HPDE6-E6E7 (cell line): Measurements from ENCODE around the gene CBX8.

Experiments
- DNase-seq: peaks from one replicate; pipeline ENCODE4 v3.0.0; 2011; ENCODE audit warnings: missing footprints; ENCODE audit errors: extremely low spot score

CBX8 gene

DNA sequence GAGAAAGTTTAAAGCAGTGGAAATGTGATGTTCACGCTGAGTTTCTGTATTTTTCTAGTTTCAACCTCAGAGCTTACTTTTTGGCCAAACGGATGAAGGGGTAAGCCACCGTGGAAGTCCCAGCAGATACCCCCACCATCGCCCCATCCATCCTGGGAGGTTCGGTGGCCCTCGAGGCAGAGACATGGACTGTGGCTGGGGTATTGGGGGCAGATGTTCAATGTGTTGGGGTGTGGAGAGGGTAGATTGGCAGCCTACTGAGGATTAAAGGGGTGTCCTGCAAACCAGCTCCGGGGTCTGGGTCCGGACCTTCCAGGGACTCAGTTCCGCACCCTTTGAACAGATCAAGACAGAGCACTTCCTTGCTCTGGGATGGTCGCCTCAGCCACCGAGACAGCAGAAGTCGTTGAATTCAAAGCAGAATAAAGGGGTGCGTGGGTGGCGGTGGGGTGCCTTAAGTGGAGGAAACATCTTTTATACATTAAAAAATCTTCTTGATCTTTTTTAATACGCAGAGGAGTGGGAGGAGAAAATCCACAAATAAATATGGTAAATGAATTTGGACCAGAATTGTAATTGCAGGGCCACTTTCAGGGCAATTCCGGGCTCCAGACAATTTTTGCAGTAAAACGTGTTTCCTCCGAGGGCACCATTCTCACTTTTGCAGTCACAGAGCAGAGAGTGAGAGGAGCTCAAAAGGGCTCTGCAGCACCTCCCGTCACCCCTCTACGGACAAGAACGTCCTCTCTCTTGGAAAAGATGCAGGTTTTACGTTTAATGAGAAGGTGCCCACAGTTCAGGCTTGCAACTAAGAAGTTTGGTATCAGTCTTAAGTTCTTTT is 8.2 kb upstream of the CBX8 start:
- DNase-seq: no peak

- no peak for DNase-seq
Measured at GRCh38 chr17:79803997-79804855, 7.3 kb upstream of the CBX8 start.

- DNase-seq: no peak
Measured at GRCh38 chr17:79803421-79803996, 6.6 kb upstream of the CBX8 start.

DNA sequence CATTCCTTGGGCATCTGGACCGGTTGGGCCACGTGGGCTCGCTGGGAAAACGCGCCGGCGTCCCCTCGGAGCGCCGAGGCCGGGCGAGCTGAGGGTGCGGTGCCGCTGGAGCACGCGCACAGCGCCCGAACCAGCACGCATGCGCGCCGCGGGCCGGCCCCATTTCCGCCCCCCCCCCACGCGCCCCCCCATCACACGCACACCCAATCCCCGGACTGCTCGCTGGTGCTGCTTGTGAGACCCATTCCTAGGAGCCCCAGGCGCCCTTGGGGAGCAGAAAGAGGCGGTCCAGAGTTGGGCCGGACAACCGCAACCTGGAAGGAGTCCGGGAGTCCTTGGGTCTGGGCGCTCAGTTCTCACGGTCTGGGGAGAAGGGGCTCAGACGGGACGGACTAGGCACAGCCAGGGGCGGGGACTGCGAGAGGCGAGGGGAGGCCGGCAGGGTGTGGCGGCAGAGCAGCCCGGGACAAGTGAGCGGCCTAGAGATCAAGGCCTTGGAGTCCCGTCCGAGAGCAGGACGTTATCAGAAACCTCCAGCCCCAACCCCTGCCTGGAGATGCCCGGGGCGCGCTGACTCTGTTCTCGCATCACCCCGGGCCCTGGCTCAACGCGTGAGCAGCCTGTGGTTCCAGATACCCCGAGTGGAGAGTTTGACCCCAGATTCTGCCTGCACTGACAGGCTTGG is 6.0 kb upstream of the CBX8 start:
- DNase-seq: no peak

DNA sequence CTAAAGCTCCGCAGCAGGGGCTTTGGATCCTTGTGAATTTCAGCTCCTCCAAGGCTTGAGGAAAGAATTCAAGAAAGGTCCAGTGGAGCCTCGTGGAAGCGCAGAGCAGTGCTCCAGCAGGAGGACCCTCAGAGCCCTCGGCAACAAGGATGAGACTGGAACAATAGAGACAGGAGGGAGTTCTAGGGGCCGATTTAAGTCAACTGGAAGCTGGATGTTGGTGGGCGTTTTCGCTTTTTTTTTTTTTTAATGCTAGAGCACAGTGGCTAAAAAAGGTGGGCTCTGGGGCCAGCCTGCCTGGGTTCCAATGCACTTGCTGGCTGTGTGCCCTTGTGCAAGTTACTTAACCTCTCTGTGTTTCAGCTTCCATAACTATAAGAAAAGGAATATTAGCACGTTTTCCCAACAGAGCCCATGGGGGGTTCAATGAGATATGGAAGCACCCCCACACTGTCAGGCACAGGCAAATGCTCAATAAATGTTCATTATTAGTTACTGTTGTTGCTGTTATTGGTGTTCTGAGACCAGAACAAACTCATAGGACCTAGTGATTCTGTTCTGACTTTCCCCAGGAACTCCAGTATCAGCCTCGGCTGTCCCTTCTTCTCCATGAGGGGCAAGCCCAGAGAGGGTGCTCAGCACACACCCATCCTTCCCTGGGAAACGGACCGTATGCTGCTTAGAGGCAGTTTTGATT is 5.3 kb upstream of the CBX8 start:
- no peak for DNase-seq

GRCh38 chr17:79801156-79802038 is 4.5 kb upstream of the CBX8 start:
- DNase-seq: no peak

DNA sequence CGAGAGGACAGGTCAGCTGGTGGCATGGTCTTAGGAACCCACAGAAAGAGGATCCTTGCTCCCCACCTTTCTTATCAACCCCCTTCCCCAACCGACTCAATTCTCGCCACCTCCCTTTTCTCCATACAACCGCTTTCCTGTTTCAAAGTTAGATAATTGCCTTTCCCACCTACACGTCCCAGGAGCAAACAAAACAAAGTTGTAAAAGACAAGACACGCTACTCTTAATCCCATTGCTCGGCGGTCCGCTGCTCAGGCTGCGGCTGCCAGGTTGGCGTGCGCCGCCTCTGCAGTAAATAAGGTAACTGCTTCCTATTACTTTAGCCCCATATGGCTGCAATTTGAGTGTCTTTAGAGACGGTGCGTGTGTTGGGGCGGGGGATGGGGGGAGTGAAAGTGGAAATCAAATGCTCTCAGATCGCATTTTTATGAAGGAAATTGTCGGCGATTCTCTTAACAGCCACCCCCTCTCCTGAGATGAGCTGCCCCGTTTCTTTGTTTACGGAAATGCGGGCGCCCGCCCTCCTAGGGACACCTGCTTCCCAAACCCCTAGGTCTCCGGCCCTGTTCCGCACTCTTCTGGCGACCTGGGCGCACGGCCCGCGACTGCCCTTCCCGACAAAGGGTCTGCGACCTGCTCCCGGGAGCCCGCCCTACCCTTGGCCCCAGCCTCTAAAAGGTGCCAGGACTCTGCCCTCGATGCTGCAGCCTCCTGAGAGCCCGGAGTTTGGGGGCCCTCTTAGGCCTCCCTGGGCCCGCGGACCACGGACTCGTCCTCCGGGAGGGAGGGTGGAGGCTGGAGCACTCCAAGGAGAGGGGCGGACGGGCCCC is 3.7 kb upstream of the CBX8 start:
- no peak for DNase-seq

- DNase-seq: no peak
Measured at GRCh38 chr17:79799538-79800324, 2.9 kb upstream of the CBX8 start.

- no peak for DNase-seq
Measured at GRCh38 chr17:79799174-79799537, 2.3 kb upstream of the CBX8 start.

GRCh38 chr17:79798299-79799173 is 1.7 kb upstream of the CBX8 start:
- DNase-seq: no peak

GRCh38 chr17:79797492-79798298 is 818 bp upstream of the CBX8 start:
- no peak for DNase-seq

GRCh38 chr17:79796444-79796762 is 474 bp downstream of the CBX8 start:
- no peak for DNase-seq

GRCh38 chr17:79795795-79796443 is 958 bp downstream of the CBX8 start:
- no peak for DNase-seq

GRCh38 chr17:79794659-79795511 is 2.0 kb downstream of the CBX8 start:
- DNase-seq: no peak

- DNase-seq: no peak
Measured at GRCh38 chr17:79793924-79794304, 3.0 kb downstream of the CBX8 start.
